ENCODE results near the gene PM20D1.

GRCh38 chr1:205817988-205818387, 31.9 kb downstream of the PM20D1 start:
- TF ChIP-seq CTCF (IDR thresholded peaks at IDR 0.05; ENCODE audit: poor library complexity, severe bottlenecking) (no peak), POLR2AphosphoS5 (IDR thresholded peaks at IDR 0.05) (no peak), EZH2 (IDR thresholded peaks at IDR 0.05; ENCODE audit: borderline replicate concordance, insufficient read depth, low read length, poor library complexity, severe bottlenecking) (no peak), REST (IDR thresholded peaks at IDR 0.05; ENCODE audit: borderline replicate concordance) (no peak), TAF1 (IDR thresholded peaks at IDR 0.05; ENCODE audit: low read depth) (no peak)

Measured in neural cell (in vitro differentiated cells).